ENCODE results near the gene LDLRAD3.

GRCh38 chr11:36153551-36153950, 209.7 kb downstream of the LDLRAD3 start:
- TF ChIP-seq CTCF (IDR thresholded peaks at IDR 0.05; ENCODE audit: low read depth, low read length) (no peak), EZH2phosphoT487 (IDR thresholded peaks at IDR 0.05; ENCODE audit: low read depth) (no peak)
